HG02981 (cell line): ENCODE results near the gene SMARCA4.
"Not testable (repeated sequence)": the region's sequence is repeated elsewhere in the genome, so short reads cannot be mapped to it uniquely, and the experiment has no call there.

Experiments
- ATAC-seq: cut with Tn5 transposase; IDR thresholded peaks from one replicate; pipeline ENCODE4 v1.9.1; 2021; ENCODE audit warnings: mild to moderate bottlenecking, moderate library complexity; ENCODE audit not compliant: unreplicated experiment

Gene SMARCA4

DNA sequence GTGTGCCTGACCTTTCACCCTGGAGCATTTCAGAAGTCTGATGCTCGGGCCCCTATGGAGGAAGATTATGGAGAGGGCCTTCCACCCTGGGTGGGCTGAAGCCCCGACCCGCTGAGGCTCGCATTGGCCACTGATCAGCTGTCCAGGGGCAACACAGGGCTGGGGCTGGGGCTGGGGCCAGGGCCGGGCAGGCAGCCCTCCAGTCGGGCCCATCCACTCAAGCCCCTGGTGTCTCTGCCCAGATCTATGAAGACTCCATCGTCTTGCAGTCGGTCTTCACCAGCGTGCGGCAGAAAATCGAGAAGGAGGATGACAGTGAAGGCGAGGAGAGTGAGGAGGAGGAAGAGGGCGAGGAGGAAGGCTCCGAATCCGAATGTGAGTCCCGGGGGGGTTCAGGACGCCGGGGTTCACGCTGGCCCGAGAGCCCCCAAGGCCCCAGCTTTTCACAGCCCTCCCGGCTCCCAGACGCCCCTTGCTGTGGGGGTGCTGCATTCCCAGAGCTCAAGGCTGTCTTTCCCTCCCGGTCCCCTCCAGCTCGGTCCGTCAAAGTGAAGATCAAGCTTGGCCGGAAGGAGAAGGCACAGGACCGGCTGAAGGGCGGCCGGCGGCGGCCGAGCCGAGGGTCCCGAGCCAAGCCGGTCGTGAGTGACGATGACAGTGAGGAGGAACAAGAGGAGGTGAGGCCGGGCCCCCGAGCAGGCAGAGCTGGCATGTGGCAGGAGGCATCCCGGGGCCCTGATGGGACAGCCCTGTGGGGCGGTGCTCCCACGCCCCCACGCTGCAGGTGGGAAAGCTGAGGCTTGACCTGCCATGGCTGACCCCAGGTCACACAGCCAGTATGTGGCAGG, 98.9 kb downstream of the SMARCA4 start:
- no peak for ATAC-seq

DNA sequence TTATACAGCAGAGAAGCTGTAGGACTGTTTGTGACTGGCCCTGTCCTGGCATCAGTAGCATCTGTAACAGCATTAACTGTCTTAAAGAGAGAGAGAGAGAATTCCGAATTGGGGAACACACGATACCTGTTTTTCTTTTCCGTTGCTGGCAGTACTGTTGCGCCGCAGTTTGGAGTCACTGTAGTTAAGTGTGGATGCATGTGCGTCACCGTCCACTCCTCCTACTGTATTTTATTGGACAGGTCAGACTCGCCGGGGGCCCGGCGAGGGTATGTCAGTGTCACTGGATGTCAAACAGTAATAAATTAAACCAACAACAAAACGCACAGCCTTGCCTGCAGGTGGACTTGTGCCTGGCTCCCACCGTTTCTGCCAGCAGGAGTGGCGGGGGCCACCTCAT, 101.1 kb downstream of the SMARCA4 start:
- no peak for ATAC-seq

- ATAC-seq = no peak
Measured at GRCh38 chr19:11063434-11063833, 102.6 kb downstream of the SMARCA4 start.

GRCh38 chr19:11064831-11065303, 104.0 kb downstream of the SMARCA4 start:
- ATAC-seq = no peak

DNA sequence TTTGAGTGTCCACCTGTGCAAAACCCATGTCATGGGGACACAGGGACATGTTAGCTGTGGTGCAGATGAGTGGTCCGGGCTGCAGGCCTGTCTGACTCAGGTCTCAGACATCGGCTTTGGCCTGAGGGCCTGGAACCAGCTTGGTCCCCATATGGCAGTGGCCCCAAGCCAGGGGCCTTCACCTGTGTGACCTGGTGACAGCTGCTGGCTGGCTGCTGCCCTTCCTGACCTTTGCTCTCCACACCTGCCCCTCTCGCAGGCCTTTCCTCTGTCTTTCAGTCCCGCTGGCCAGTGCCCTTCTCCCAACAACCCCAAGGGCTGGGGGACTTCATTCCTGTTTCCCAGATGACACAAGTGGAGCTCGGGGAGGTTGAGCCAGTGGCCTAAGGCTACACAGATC, 105.5 kb downstream of the SMARCA4 start:
- ATAC-seq = no peak

GRCh38 chr19:11067356-11068113, 106.7 kb downstream of the SMARCA4 start:
- no peak for ATAC-seq

DNA sequence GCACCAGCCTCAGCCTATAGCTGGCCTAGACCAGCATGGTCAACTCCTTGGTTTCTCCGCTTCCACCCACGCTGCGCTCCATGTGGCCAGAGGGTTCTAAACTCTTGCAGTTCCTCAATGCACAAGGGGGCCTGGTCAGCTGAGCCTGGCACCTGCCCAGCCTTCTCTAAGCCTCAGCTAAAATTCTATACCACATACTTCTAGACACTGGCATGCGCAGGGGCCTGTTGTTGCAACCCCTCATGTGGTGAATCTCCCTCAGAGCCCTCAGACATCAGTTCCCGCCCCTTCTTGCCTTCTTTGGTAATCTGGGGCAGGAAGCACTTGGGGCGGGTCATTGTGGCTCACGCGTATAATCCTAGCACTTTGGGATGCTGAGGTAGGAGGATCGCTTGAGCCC, 108.7 kb downstream of the SMARCA4 start:
- no peak for ATAC-seq

DNA sequence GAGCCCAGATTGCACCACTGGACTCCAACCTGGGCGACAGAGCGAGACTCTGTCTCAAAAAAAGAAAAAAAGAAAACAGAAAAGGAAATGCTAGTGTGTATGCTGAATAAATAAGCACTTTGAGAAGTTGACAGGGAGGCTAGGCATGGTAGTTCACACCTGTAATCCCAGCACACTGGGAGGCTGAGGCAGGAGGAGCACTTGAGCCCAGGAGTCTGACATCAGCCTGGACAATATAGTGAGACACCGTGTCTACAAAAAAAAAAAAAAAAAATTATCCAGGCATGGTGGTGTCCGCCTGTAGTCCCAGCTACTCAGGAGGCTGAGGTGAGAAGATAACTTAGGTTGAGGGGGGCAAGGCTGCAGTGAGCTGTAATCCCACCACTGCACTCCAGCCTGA, 109.3 kb downstream of the SMARCA4 start:
- ATAC-seq = no peak

DNA sequence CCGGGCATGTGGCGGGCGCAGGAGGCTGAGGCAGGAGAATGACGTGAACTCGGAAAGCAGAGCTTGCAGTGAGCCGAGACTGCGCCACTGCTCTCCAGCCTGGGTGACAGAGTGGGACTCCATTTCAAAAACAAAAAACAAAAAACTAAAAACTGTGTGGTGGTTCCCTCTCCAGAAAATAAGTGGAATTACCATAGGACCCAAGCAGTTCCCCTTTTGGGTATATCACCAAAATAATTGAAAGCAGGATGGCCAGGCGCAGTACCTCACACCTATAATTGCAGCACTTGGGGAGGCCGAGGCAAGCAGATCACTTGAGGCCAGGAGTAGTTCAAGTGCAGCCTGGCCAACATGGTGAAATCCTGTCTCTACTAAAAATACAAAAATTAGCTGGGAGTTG, 112.7 kb downstream of the SMARCA4 start:
- ATAC-seq = no peak

DNA sequence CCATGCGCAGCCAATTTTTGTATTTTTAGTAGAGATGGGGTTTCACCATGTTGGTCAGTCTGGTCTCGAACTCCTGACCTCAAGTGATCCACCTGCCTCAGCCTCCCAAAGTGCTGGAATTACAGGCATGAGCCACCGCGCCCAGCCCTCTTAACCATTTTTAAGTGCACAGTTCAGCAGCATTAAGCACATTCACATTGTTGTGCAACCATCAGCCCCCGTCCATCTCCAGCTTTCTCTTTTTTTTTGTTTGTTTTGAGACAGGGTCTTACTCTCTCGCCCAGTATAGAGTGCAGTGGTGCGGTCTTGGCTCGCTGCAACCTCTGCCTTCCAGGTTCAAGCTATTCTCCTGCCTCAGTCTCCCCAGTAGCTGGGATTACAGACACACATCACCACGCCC, 116.0 kb downstream of the SMARCA4 start:
- ATAC-seq = not testable (repeated sequence)

GRCh38 chr19:11078893-11079292, 118.1 kb downstream of the SMARCA4 start:
- no peak for ATAC-seq

- ATAC-seq = no peak
Measured at GRCh38 chr19:11079999-11080398, 119.2 kb downstream of the SMARCA4 start.

GRCh38 chr19:11087870-11088505, 127.2 kb downstream of the SMARCA4 start:
- no peak for ATAC-seq

GRCh38 chr19:11088506-11089253, 127.8 kb downstream of the SMARCA4 start:
- no peak for ATAC-seq

DNA sequence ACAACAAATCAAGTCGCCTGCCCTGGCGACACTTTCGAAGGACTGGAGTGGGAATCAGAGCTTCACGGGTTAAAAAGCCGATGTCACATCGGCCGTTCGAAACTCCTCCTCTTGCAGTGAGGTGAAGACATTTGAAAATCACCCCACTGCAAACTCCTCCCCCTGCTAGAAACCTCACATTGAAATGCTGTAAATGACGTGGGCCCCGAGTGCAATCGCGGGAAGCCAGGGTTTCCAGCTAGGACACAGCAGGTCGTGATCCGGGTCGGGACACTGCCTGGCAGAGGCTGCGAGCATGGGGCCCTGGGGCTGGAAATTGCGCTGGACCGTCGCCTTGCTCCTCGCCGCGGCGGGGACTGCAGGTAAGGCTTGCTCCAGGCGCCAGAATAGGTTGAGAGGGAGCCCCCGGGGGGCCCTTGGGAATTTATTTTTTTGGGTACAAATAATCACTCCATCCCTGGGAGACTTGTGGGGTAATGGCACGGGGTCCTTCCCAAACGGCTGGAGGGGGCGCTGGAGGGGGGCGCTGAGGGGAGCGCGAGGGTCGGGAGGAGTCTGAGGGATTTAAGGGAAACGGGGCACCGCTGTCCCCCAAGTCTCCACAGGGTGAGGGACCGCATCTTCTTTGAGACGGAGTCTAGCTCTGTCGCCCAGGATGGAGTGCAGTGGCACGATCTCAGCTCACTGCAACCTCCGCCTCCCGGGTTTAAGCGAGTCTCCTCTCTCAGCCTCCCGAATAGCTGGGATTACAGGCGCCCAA, 128.6 kb downstream of the SMARCA4 start, which contains the start of gene LDLR:
Gene LDLR (plus strand): TSS at position 210 of the 760 bp plus-strand sequence. CDS start 86 bp downstream, at position 296.
- ATAC-seq = no peak

DNA sequence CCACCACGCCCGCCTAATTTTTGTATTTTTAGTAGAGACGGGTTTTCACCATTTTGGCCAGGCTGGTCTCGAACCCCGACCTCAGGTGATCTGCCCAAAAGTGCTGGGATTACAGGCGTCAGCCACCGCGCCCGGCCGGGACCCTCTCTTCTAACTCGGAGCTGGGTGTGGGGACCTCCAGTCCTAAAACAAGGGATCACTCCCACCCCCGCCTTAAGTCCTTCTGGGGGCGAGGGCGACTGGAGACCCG, 129.1 kb downstream of the SMARCA4 start:
- ATAC-seq = peak; percentile 5

DNA sequence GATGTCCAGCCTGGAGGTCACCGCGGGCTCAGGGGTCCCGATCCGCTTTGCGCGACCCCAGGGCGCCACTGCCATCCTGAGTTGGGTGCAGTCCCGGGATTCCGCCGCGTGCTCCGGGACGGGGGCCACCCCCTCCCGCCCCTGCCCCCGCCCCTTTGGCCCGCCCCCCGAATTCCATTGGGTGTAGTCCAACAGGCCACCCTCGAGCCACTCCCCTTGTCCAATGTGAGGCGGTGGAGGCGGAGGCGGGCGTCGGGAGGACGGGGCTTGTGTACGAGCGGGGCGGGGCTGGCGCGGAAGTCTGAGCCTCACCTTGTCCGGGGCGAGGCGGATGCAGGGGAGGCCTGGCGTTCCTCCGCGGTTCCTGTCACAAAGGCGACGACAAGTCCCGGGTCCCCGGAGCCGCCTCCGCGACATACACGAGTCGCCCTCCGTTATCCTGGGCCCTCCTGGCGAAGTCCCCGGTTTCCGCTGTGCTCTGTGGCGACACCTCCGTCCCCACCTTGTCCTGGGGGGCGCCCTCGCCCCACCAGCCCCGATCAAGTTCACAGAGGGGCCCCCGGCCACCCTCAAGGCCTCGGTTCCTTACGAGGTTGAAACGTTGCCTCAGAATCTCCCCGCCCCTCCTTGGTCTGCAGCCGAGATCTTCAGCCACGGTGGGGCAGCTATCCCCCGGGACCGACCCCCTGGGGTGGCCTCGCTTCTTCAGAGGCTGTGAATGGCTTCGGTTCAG, 129.6 kb downstream of the SMARCA4 start:
- peak; percentile 65 for ATAC-seq

DNA sequence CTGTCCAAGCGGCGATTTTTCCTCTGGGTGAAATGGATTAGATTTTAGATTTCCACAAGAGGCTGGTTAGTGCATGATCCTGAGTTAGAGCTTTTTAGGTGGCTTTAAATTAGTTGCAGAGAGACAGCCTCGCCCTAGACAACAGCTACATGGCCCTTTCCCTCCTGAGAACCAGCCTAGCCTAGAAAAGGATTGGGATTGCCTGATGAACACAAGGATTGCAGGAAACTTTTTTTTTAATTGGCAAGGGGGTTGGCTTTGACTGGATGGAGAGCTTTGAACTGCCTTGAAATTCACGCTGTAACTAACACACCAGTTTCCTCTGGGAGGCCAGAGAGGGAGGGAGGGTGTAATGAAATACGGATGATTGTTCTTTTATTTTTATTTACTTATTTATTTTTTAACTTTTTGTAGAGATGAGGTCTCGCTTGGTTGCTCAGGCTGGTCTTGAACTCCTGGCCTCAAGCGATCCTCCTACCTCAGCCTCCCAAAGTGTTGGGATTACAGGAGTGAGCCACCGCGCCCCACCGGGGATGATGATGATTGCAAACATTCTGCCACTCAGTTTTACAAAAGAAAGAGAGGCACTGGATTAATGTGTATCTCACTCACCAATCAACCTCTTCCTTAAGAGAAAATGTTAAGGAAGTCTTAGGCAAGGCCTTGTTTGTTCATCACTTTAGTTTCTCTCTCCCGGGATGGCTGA, 130.3 kb downstream of the SMARCA4 start:
- no peak for ATAC-seq

- ATAC-seq = no peak
Measured at GRCh38 chr19:11091703-11092153, 130.9 kb downstream of the SMARCA4 start.
